ENCODE data around the gene HMGB2. TPM values are rescaled to one million over a fixed set of nuclear protein-coding genes. Genes with fewer than 3 reads are reported as not detected.

The HMGB2 gene
- total RNA-seq, 1 experiment from 2014 or later, result 278 TPM

DNA sequence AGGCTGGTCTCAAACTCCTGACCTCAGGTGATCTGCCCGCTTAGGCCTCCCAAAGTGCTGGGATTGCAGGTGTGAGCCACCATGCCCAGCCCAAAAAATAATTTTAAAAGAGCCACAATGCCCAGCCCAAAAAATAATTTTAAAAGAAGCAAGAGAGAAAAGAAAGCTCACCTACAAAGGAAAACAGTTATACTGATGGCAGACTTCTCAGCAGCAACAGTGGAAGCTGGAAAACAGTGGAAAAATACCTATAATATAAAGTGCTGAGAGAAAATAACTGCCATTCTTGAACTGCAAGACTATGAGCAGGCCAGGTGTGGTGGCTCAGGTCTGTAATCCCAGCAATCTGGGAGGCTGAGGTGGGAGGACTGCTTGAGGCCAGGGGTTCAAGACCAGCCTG is 13.3 kb upstream of the HMGB2 start:
- Mint-ChIP-seq H3K36me3 (ENCODE audit: insufficient read depth in 1 of 3, low read depth in 3 of 3) (peaks cover 0 to 4% (median 2%) of the 10 kb centered on the region in 3 experiments; a peak in 1 of 7 replicates), H3K9me3 (peaks cover 0 to 3% of the 10 kb centered on the region in 2 experiments; a peak in 2 of 5 replicates), H3K27ac (no peak overlapping the region), H3K4me3 (no peak overlapping the region), H3K4me1 (peaks cover 19 to 34% of the 10 kb centered on the region in 2 experiments), H3K27me3 (ENCODE audit: low read depth) (no peaks in the 10 kb centered on the region)
- H4K20me1 ChIP-seq (ENCODE audit: control insufficient read depth, insufficient read depth, insufficient read length), result no peaks in the 10 kb centered on the region
- H3K4me2 ChIP-seq (ENCODE audit: insufficient read depth, insufficient read length, low read length), result no peak overlapping the region
- H3K4me1 ChIP-seq (ENCODE audit: insufficient read depth, low read length), result peaks cover 3% of the 10 kb centered on the region; the same call in 1 of the 2 replicates
- no peak overlapping the region for H2AK5ac ChIP-seq (ENCODE audit: insufficient read length, low read length)
- no peaks in the 10 kb centered on the region for H3K23me2 ChIP-seq (ENCODE audit: insufficient read length, low read depth, low read length, poor library complexity, severe bottlenecking)
- no peaks in the 10 kb centered on the region for H3K9me3 ChIP-seq (ENCODE audit: control insufficient read depth, low read depth, low read length)
- no peak overlapping the region for H2BK15ac ChIP-seq (ENCODE audit: low read depth, low read length)
- H3K23ac ChIP-seq (ENCODE audit: insufficient read length, low read depth, low read length), result no peak overlapping the region
- TF ChIP-seq, protein P1, sequence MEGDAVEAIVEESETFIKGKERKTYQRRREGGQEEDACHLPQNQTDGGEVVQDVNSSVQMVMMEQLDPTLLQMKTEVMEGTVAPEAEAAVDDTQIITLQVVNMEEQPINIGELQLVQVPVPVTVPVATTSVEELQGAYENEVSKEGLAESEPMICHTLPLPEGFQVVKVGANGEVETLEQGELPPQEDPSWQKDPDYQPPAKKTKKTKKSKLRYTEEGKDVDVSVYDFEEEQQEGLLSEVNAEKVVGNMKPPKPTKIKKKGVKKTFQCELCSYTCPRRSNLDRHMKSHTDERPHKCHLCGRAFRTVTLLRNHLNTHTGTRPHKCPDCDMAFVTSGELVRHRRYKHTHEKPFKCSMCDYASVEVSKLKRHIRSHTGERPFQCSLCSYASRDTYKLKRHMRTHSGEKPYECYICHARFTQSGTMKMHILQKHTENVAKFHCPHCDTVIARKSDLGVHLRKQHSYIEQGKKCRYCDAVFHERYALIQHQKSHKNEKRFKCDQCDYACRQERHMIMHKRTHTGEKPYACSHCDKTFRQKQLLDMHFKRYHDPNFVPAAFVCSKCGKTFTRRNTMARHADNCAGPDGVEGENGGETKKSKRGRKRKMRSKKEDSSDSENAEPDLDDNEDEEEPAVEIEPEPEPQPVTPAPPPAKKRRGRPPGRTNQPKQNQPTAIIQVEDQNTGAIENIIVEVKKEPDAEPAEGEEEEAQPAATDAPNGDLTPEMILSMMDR (conservative IDR thresholded peaks at IDR 0.05), result no peak
- no peak overlapping the region for H4K8ac ChIP-seq (replicated peaks; ENCODE audit: insufficient read length, low read depth, low read length)
- no peak overlapping the region for H4K5ac ChIP-seq (ENCODE audit: insufficient read length, low read depth, low read length)
- H2BK20ac ChIP-seq (ENCODE audit: low read depth, low read length, poor library complexity, severe bottlenecking), result no peak overlapping the region
- H3K79me1 ChIP-seq (ENCODE audit: insufficient read depth, low read depth, low read length, poor library complexity, severe bottlenecking), result no peaks in the 10 kb centered on the region
- H2BK12ac ChIP-seq (ENCODE audit: insufficient read length, low read depth, low read length), result no peak overlapping the region
- no peak overlapping the region for H2BK5ac ChIP-seq (ENCODE audit: insufficient read length, low read length)
- H3K4ac ChIP-seq (ENCODE audit: low read depth, low read length), result no peak overlapping the region
- H3K27me3 ChIP-seq (ENCODE audit: insufficient read depth, low read length), result no peaks in the 10 kb centered on the region
- H2AFZ ChIP-seq (ENCODE audit: low read length), result no peak overlapping the region
- no peak overlapping the region for H3K18ac ChIP-seq (ENCODE audit: insufficient read length, low read depth, low read length)
- H3K9ac ChIP-seq (ENCODE audit: extremely low read depth, insufficient read length, low read length), result no peak overlapping the region
- no peak overlapping the region for H2BK120ac ChIP-seq (ENCODE audit: low read depth, low read length, poor library complexity, severe bottlenecking)
- H4K91ac ChIP-seq (ENCODE audit: insufficient read length, low read depth, low read length), result no peak overlapping the region
- H3K27ac ChIP-seq (ENCODE audit: insufficient read length, low read depth, low read length), result no peak overlapping the region
- H3K14ac ChIP-seq (ENCODE audit: insufficient read depth, low read length), result no peak overlapping the region
- no peaks in the 10 kb centered on the region for H3K79me2 ChIP-seq (ENCODE audit: insufficient read depth, low read length)
- no peak overlapping the region for H3T11ph ChIP-seq (ENCODE audit: low read length)
- no peak for DNase-seq
- WGBS (ENCODE audit: extremely low coverage, insufficient read length, low lambda C conversion rate), result no CpG with 5 or more reads among the region's 1 CpG
- no peak overlapping the region for H3K56ac ChIP-seq (ENCODE audit: insufficient read length, low read depth, low read length)

Data from H9 (cell line).